Loucy (cell line): ENCODE data around the gene PRRX1.

Experiments used
- CTCF ChIP-seq: fragments of 200-600 bp; sonication (generic); conservative IDR thresholded peaks from 2 replicates; pipeline ENCODE4 v1.5.1; 2014; ENCODE audit warnings: mild to moderate bottlenecking, antibody characterized with exemption, low read length
- EZH2phosphoT487 ChIP-seq: fragments of 200-600 bp; IDR thresholded peaks from 2 replicates; pipeline ENCODE4 v1.6.1; 2018; ENCODE audit warnings: antibody characterized with exemption, mild to moderate bottlenecking, moderate library complexity, borderline replicate concordance

GRCh38 chr1:170735366-170736263, 71.7 kb downstream of the PRRX1 start:
- TF ChIP-seq CTCF = no peak
- no peak for TF ChIP-seq EZH2phosphoT487
